ENCODE results near the gene PRKACA. TPM values are rescaled to one million over a fixed set of nuclear protein-coding genes. Genes with fewer than 3 reads are reported as not detected.

PRKACA gene
- total RNA-seq, 4 donors from 2014 or later, result 26.9 to 59.4 (median 41.3) TPM

- 1 to 3% methylated on average over 14 to 92 of the region's 106 CpGs for WGBS, 2 donors
- Histone ChIP-seq H3K4me1 (peaks cover 0 to 44% (median 20%) of the 10 kb centered on the region in 4 donors), H3K27me3 (no peaks in the 10 kb centered on the region), H3K36me3 (no peaks in the 10 kb centered on the region), H3K27ac (peak overlapping the region; percentile 78 to 96 (median 87)), H3K9me3 (no peaks in the 10 kb centered on the region), H3K4me3 (peak overlapping the region; percentile 55 to 89 (median 72))
- peak in 1 of 2 donors; percentile 39 for DNase-seq (ENCODE audit: low spot score in 2 of 2)
- TF ChIP-seq POLR2A (IDR thresholded peaks at IDR 0.05) (peak; percentile 34 to 47), CTCF (IDR thresholded peaks at IDR 0.05) (peak; percentile 30 to 99 (median 96)), EP300 (IDR thresholded peaks at IDR 0.05) (peak in 1 of 2 donors; percentile 34)
These were observed 44.2 kb downstream of the PRKACA start for GRCh38 chr19:14073261-14073924.

- H3K4me3 ChIP-seq, result peak within 1 kb of the TSS; percentile 55 to 89 (median 72)
- no peak for DNase-seq (ENCODE audit: low spot score in 2 of 2)
- peak within 1 kb of the TSS; percentile 78 to 96 (median 87) for H3K27ac ChIP-seq
- TF ChIP-seq POLR2A (IDR thresholded peaks at IDR 0.05), result no peak
- no peak for TF ChIP-seq EP300 (IDR thresholded peaks at IDR 0.05)
- no peak for TF ChIP-seq CTCF (IDR thresholded peaks at IDR 0.05)
- H3K9me3 ChIP-seq, result no peaks in the 10 kb centered on the region
- H3K36me3 ChIP-seq, result no peaks in the 10 kb centered on the region
- H3K4me1 ChIP-seq, result peaks cover 0 to 44% (median 20%) of the 10 kb centered on the region in 4 donors
- no peaks in the 10 kb centered on the region for H3K27me3 ChIP-seq
- 2 to 3% methylated on average over 8 to 27 of the region's 51 CpGs for WGBS, 2 donors
These were observed 44.9 kb downstream of the PRKACA start, which contains the start of gene MISP3 for GRCh38 chr19:14072535-14073260. Gene MISP3, plus strand, starts transcription at chr19:14072786. Its CDS starts 524 bp downstream, at chr19:14073310.

- H3K27me3 ChIP-seq, result no peaks in the 10 kb centered on the region
- TF ChIP-seq CTCF (IDR thresholded peaks at IDR 0.05) (no peak), POLR2A (IDR thresholded peaks at IDR 0.05) (no peak), EP300 (IDR thresholded peaks at IDR 0.05) (no peak)
- DNase-seq (ENCODE audit: low spot score in 2 of 2), result no peak
- H3K27ac ChIP-seq, result no peak overlapping the region
- no peaks in the 10 kb centered on the region for H3K36me3 ChIP-seq
- peaks cover 0 to 39% (median 19%) of the 10 kb centered on the region in 4 donors for H3K4me1 ChIP-seq
- no peaks in the 10 kb centered on the region for H3K9me3 ChIP-seq
- no peak overlapping the region for H3K4me3 ChIP-seq
- 93 to 95% methylated on average over 40 to 43 of the region's 43 CpGs for WGBS, 2 donors
These were observed 47.1 kb downstream of the PRKACA start for GRCh38 chr19:14070268-14071050.

GRCh38 chr19:14066134-14066533 is 51.4 kb downstream of the PRKACA start:
- H3K27me3 ChIP-seq, result peaks cover 0 to 21% of the 10 kb centered on the region in 2 donors
- TF ChIP-seq CTCF (IDR thresholded peaks at IDR 0.05) (no peak), POLR2A (IDR thresholded peaks at IDR 0.05) (no peak), EP300 (IDR thresholded peaks at IDR 0.05) (no peak)
- no peaks in the 10 kb centered on the region for H3K36me3 ChIP-seq
- H3K27ac ChIP-seq, result no peak overlapping the region
- no peak overlapping the region for H3K4me3 ChIP-seq
- 66 to 67% methylated on average over 2 of the region's 2 CpGs for WGBS, 2 donors
- no peak for DNase-seq (ENCODE audit: low spot score in 2 of 2)
- H3K9me3 ChIP-seq, result no peaks in the 10 kb centered on the region
- H3K4me1 ChIP-seq, result no peaks in the 10 kb centered on the region
